ENCODE results near the gene NLK.

NLK gene

DNA sequence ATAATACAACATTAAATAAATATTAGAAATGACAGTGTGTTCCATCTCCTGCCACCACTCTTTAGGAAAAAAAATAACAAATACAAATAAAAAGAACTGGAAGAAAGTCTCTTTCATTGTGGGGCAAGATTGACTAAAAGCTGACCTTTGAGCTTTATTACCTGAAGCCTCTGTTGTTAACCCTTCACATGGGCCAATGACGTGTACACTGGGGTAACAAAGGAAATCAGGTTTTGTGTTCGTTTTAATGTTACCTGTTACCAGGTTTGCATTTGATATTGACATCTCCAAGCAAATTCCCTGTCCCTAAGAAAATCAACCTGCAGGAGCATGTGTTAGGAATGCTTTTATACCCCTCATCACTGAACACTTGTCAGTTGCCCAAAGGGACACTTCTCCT, 39.0 kb downstream of the NLK start:
- ChIA-PET CTCF (no interaction called here), POLR2A (no interaction called here)
- DNase-seq (ENCODE audit: extremely low spot score) = no peak
- TF ChIP-seq ZNF384 (IDR thresholded peaks at IDR 0.05) = no peak
- TF ChIP-seq FOXK2 (IDR thresholded peaks at IDR 0.05) = no peak
- no peak for TF ChIP-seq TARDBP (IDR thresholded peaks at IDR 0.05)
- no peak for TF ChIP-seq SP1 (IDR thresholded peaks at IDR 0.05)
- TF ChIP-seq FOXM1 (IDR thresholded peaks at IDR 0.05; ENCODE audit: borderline replicate concordance) = no peak
- TF ChIP-seq LEF1 (IDR thresholded peaks at IDR 0.05; ENCODE audit: borderline replicate concordance) = no peak
- TF ChIP-seq BHLHE40 (IDR thresholded peaks at IDR 0.05; ENCODE audit: borderline replicate concordance) = no peak
- TF ChIP-seq ARNT (IDR thresholded peaks at IDR 0.05) = no peak
- no peak for TF ChIP-seq FOXA1 (IDR thresholded peaks at IDR 0.05)
- TF ChIP-seq SUZ12 (IDR thresholded peaks at IDR 0.05) = no peak
- TF ChIP-seq, protein P1, sequence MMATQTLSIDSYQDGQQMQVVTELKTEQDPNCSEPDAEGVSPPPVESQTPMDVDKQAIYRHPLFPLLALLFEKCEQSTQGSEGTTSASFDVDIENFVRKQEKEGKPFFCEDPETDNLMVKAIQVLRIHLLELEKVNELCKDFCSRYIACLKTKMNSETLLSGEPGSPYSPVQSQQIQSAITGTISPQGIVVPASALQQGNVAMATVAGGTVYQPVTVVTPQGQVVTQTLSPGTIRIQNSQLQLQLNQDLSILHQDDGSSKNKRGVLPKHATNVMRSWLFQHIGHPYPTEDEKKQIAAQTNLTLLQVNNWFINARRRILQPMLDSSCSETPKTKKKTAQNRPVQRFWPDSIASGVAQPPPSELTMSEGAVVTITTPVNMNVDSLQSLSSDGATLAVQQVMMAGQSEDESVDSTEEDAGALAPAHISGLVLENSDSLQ (IDR thresholded peaks at IDR 0.05) = no peak
- TF ChIP-seq CTBP1 (IDR thresholded peaks at IDR 0.05; ENCODE audit: borderline replicate concordance) = no peak
- TF ChIP-seq HDGF (IDR thresholded peaks at IDR 0.05; ENCODE audit: borderline replicate concordance) = no peak
- no peak for TF ChIP-seq L3MBTL2 (conservative IDR thresholded peaks at IDR 0.05)

DNA sequence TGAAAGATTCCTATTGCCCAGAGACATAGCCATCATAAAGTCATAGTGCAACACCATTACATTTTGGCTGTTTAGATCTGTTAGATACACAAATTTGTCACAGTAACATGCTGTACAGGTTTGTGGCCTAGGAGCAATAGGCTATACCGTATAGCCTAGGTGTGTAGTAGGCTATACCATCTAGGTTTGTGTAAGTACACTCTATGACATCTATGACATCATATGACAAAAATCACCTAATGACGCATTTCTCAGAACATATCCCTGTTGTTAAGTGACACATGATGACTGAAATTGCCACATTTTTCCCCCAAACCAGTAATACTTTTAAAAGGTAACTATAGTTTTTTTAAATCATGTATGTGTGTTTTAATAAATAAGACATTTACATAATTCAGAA, 43.3 kb downstream of the NLK start:
- POLR2A ChIA-PET = no interaction called here
- CTCF ChIA-PET = no interaction called here
- TF ChIP-seq HDGF (IDR thresholded peaks at IDR 0.05; ENCODE audit: borderline replicate concordance) = no peak
- no peak for TF ChIP-seq TARDBP (IDR thresholded peaks at IDR 0.05)
- TF ChIP-seq CTBP1 (IDR thresholded peaks at IDR 0.05; ENCODE audit: borderline replicate concordance) = no peak
- TF ChIP-seq L3MBTL2 (conservative IDR thresholded peaks at IDR 0.05) = no peak
- no peak for TF ChIP-seq SP1 (IDR thresholded peaks at IDR 0.05)
- TF ChIP-seq FOXK2 (IDR thresholded peaks at IDR 0.05) = no peak
- TF ChIP-seq NFRKB (IDR thresholded peaks at IDR 0.05) = no peak
- no peak for TF ChIP-seq FOXM1 (IDR thresholded peaks at IDR 0.05; ENCODE audit: borderline replicate concordance)
- TF ChIP-seq, protein P1 (IDR thresholded peaks at IDR 0.05) = no peak
- TF ChIP-seq ZNF384 (IDR thresholded peaks at IDR 0.05) = no peak
- TF ChIP-seq BHLHE40 (IDR thresholded peaks at IDR 0.05; ENCODE audit: borderline replicate concordance) = no peak
- no peak for TF ChIP-seq ARNT (IDR thresholded peaks at IDR 0.05)
- DNase-seq (ENCODE audit: extremely low spot score) = no peak

DNA sequence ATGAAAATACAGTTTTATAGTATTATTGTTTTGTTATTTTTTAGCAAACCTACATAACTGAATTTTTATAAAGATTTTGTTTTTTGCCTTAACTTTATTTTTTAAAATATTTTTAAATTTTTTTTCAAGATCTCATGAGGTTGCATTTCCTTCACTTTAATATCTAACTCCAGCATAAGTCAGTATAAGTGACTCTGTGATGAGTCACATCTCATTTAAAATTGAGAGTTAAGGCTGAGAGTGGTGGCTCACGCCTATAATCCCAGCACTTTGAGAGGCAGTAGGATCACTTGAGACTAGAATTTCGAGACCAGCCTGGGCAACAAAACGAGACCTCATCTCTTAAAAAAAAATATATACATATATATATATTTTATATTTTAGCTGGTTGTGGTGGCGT, 44.0 kb downstream of the NLK start:
- POLR2A ChIA-PET = no interaction called here

DNA sequence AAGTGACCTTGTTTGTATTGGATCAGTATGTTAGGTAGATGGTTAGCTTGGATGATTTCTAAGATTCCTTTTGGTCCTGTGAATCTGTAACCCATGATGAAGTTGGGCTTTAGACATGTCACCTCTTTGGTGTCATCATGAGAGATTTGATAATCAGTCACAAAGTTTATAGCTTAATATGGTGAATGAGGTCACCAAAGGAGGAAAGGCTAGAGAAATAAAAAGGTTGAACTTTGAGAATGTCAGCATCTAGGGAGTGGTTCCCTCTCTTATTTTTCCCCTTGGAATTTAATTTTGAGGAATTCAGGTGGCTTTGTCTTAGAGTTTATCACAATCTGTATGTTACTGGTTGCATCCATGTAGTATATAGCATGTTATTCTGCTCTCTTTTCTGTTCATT, 45.3 kb downstream of the NLK start:
- TF ChIP-seq FOXK2 (IDR thresholded peaks at IDR 0.05) (no peak), FOXM1 (IDR thresholded peaks at IDR 0.05; ENCODE audit: borderline replicate concordance) (no peak), FOXA1 (IDR thresholded peaks at IDR 0.05) (no peak), HDGF (IDR thresholded peaks at IDR 0.05; ENCODE audit: borderline replicate concordance) (no peak), LEF1 (IDR thresholded peaks at IDR 0.05; ENCODE audit: borderline replicate concordance) (no peak), ELF4 (IDR thresholded peaks at IDR 0.05) (no peak), L3MBTL2 (conservative IDR thresholded peaks at IDR 0.05) (no peak), NFRKB (IDR thresholded peaks at IDR 0.05) (no peak), SP1 (IDR thresholded peaks at IDR 0.05) (no peak), ARNT (IDR thresholded peaks at IDR 0.05) (no peak), SUZ12 (IDR thresholded peaks at IDR 0.05) (no peak), BHLHE40 (IDR thresholded peaks at IDR 0.05; ENCODE audit: borderline replicate concordance) (no peak), CTBP1 (IDR thresholded peaks at IDR 0.05; ENCODE audit: borderline replicate concordance) (no peak), TARDBP (IDR thresholded peaks at IDR 0.05) (no peak)
- TF ChIP-seq, protein P1 (IDR thresholded peaks at IDR 0.05) = no peak
- DNase-seq (ENCODE audit: extremely low spot score) = no peak
- ChIA-PET CTCF (no interaction called here), POLR2A (no interaction called here)

More for the DNA sequence above, 44.0 kb downstream of the NLK start:
- no peak for TF ChIP-seq BHLHE40 (IDR thresholded peaks at IDR 0.05; ENCODE audit: borderline replicate concordance)
- no peak for TF ChIP-seq LEF1 (IDR thresholded peaks at IDR 0.05; ENCODE audit: borderline replicate concordance)
- CTCF ChIA-PET = no interaction called here
- no peak for DNase-seq (ENCODE audit: extremely low spot score)

DNA sequence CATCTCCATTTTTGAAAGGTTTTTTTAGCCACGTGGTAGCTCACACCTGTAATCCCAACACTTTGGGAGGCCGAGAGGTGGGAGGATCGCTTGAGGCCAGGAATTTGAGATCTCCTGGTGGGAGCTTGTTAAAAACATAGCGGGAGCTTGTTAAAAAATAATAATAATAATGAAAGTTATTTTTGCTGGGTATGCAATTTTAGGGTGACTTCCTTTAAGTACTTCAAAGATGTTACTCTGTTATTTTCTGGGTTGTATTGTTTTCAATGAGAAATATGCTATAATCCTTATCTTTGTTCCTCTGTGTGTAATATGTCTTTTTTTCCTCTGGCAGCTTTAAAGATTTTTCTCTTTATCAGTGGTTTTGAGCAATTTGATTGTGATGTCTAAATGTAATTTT, 48.1 kb downstream of the NLK start:
- CTCF ChIA-PET = no interaction called here
- TF ChIP-seq SP1 (IDR thresholded peaks at IDR 0.05) (no peak), BHLHE40 (IDR thresholded peaks at IDR 0.05; ENCODE audit: borderline replicate concordance) (no peak), ELF4 (IDR thresholded peaks at IDR 0.05) (no peak), ARNT (IDR thresholded peaks at IDR 0.05) (no peak), HDGF (IDR thresholded peaks at IDR 0.05; ENCODE audit: borderline replicate concordance) (no peak), TARDBP (IDR thresholded peaks at IDR 0.05) (no peak), SUZ12 (IDR thresholded peaks at IDR 0.05) (no peak), FOXA1 (IDR thresholded peaks at IDR 0.05) (no peak), LEF1 (IDR thresholded peaks at IDR 0.05; ENCODE audit: borderline replicate concordance) (no peak)
- TF ChIP-seq, protein P1 (IDR thresholded peaks at IDR 0.05) = no peak
- POLR2A ChIA-PET = no interaction called here
- DNase-seq (ENCODE audit: extremely low spot score) = no peak

DNA sequence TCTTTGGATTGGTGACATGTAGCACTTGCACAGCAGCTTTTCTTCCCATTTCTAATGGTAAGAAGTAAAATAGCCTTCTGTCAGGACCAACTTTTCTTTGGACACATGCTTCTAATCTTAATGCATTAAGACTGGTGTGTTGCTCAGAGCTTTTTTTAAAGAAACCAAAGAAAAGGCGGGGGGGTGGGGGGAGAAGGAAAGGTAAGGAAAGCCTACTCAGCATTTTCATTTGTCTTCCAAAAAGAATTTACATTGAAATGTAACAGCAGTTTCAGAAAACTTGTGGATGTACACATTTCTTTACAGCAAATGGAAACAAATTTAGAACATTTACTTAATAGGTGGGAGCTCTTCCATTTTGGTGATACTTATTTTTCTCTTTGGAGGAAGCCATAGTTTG, 49.6 kb downstream of the NLK start:
- no peak for DNase-seq (ENCODE audit: extremely low spot score)
- CTCF ChIA-PET = no interaction called here

More for the DNA sequence above, 49.6 kb downstream of the NLK start:
- POLR2A ChIA-PET = no interaction called here
- no peak for TF ChIP-seq NFRKB (IDR thresholded peaks at IDR 0.05)
- TF ChIP-seq ELF4 (IDR thresholded peaks at IDR 0.05) = no peak
- no peak for TF ChIP-seq FOXK2 (IDR thresholded peaks at IDR 0.05)
- no peak for TF ChIP-seq FOXA1 (IDR thresholded peaks at IDR 0.05)
- no peak for TF ChIP-seq FOXM1 (IDR thresholded peaks at IDR 0.05; ENCODE audit: borderline replicate concordance)

Measured in HEK293T (cell line).